Osteoblast (primary cell): ENCODE results near the gene COL24A1. TPM values are rescaled to one million over a fixed set of nuclear protein-coding genes. Genes with fewer than 3 reads are reported as not detected.

Experiments
- DNase-seq: peaks from one replicate; pipeline ENCODE4 v3.0.0; 2011; ENCODE audit warnings: low spot score, mixed read lengths; ENCODE audit not compliant: insufficient read length; ENCODE audit errors: missing footprints
- H2AFZ ChIP-seq: 2 replicates; pipeline ENCODE4 v1.6.0; 2011; ENCODE audit warnings: mild to moderate bottlenecking, low read length
- H3K27ac ChIP-seq: 2 replicates; pipeline ENCODE4 v1.5.1; 2011; ENCODE audit warnings: mild to moderate bottlenecking, low read depth, low read length, moderate library complexity
- H3K27me3 ChIP-seq: 2 replicates; pipeline ENCODE4 v1.6.0; 2012; ENCODE audit warnings: mild to moderate bottlenecking, control low read depth, inconsistent platforms, low read length, moderate library complexity; ENCODE audit not compliant: insufficient read depth
- H3K36me3 ChIP-seq: 2 replicates; pipeline ENCODE4 v1.5.1; 2011; ENCODE audit warnings: mild to moderate bottlenecking, low read length, control low read depth, moderate library complexity; ENCODE audit not compliant: insufficient read depth
- H3K4me1 ChIP-seq: 2 replicates; pipeline ENCODE4 v1.5.1; 2011; ENCODE audit warnings: mild to moderate bottlenecking, low read length, control low read depth, moderate library complexity; ENCODE audit not compliant: insufficient read depth
- H3K4me2 ChIP-seq: 2 replicates; pipeline ENCODE4 v1.6.0; 2011; ENCODE audit warnings: mild to moderate bottlenecking, low read length; ENCODE audit not compliant: insufficient read depth
- H3K4me3 ChIP-seq: fragments of 200-600 bp; sonication (generic); 3 replicates; pipeline ENCODE4 v1.5.1; 2012; ENCODE audit warnings: mild to moderate bottlenecking, low read length, inconsistent platforms; ENCODE audit not compliant: insufficient read depth
- H3K79me2 ChIP-seq: 2 replicates; pipeline ENCODE4 v1.6.0; 2012; ENCODE audit warnings: mild to moderate bottlenecking, low read length, control low read depth, inconsistent platforms; ENCODE audit not compliant: insufficient read depth
- H3K9me3 ChIP-seq: 2 replicates; pipeline ENCODE4 v1.5.1; 2011; ENCODE audit warnings: low read depth, low read length, control low read depth
- H4K20me1 ChIP-seq: 2 replicates; pipeline ENCODE4 v1.6.0; 2012; ENCODE audit warnings: mild to moderate bottlenecking, low read length, control low read depth; ENCODE audit not compliant: insufficient read depth
- total RNA-seq: library from RNA; depleted of rRNA; stranded (reverse); fragments of >200 nt; gene quantifications from 2 replicates; pipeline ENCODE4 v1.2.3, GENCODE V29; 2012
- TF ChIP-seq, protein P1 (sequence below): IDR thresholded peaks from 2 replicates; pipeline ENCODE4 v1.5.1; 2011; ENCODE audit warnings: mild to moderate bottlenecking, low read depth, low read length, moderate library complexity; ENCODE audit errors: extremely low read depth

COL24A1 gene
- total RNA-seq, 1 donor, result 1.1 TPM

DNA sequence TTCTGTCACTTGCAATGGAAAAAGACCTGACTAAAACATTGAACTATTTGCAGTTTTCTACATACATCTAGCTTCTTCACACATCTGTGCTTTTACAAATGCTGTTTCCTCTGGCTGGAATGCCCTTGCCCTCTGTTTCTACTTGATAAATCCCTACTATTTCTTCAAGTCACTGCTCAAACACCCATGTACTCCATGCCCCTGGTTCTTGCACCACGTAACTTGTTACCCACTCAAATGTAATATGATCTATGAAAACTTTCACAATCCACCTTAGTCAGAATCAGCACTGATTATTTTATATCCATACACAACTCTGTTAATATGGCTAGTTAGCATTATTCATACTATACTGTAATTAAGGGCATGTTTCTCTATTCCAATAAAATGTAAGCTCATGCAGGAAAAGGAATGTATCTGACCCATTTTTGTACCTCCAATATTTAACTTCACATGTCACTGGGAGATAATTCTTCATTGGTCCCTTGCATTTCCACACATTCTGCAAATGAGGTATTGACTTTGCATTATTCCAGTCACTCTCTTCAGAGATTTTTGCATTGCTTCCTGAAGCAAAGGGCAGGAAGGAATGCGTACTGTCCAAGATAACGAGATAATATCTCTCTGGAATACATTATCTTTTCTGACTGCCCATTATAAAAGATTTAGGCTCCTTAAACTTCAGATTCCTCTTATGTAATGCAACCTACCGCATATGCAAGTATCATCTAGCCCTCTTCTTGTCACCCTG is 158.3 kb downstream of the COL24A1 start:
- Histone ChIP-seq H3K79me2 (no peaks in the 10 kb centered on the region), H3K36me3 (no peaks in the 10 kb centered on the region), H3K4me3 (no peak overlapping the region), H3K27me3 (no peaks in the 10 kb centered on the region), H3K4me1 (no peaks in the 10 kb centered on the region), H4K20me1 (no peaks in the 10 kb centered on the region), H2AFZ (no peak overlapping the region), H3K9me3 (no peaks in the 10 kb centered on the region), H3K4me2 (no peak overlapping the region), H3K27ac (no peak overlapping the region)
- TF ChIP-seq, protein P1, sequence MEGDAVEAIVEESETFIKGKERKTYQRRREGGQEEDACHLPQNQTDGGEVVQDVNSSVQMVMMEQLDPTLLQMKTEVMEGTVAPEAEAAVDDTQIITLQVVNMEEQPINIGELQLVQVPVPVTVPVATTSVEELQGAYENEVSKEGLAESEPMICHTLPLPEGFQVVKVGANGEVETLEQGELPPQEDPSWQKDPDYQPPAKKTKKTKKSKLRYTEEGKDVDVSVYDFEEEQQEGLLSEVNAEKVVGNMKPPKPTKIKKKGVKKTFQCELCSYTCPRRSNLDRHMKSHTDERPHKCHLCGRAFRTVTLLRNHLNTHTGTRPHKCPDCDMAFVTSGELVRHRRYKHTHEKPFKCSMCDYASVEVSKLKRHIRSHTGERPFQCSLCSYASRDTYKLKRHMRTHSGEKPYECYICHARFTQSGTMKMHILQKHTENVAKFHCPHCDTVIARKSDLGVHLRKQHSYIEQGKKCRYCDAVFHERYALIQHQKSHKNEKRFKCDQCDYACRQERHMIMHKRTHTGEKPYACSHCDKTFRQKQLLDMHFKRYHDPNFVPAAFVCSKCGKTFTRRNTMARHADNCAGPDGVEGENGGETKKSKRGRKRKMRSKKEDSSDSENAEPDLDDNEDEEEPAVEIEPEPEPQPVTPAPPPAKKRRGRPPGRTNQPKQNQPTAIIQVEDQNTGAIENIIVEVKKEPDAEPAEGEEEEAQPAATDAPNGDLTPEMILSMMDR, result no peak
- peak; percentile 27 for DNase-seq

DNA sequence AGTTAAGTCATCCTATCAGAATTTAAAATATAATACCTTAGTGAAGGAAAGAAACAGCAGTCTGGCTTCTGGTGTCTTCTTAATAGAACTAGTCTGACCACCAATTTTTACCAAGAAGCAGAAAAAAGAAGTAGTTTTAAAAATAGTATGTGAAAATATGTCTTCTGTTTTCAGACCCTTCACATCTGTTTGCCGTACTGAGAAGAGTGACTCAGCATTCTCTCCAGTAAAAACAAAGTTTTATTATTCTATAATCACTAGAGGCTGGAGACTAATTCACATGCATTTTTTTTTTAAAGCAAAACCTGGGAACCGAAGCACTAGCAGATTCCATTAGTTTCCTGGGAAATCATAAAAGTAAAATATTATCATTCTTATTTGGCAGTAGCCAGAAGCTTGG is 163.8 kb downstream of the COL24A1 start:
- H2AFZ ChIP-seq, result peak overlapping the region; percentile 41

DNA sequence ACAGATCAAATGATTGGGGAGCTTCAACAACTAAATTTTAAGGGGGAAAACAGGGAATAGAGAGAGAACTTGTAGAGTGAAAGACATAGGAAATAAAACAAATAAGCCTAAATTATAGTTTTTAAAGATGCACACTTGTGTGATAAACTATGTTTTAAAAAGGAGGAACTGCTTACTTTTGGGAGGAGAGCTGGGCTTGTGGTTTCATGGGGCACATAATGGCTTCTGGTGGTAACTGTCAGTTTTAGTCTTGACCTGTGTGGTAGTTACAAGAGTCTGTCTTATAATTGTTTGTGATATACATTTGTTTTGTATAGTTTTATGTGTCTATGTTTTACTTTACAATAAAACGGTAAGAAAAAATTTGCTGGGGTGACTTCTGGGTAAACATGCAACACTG is 165.3 kb downstream of the COL24A1 start:
- H3K4me3 ChIP-seq, result no peak overlapping the region
- TF ChIP-seq, protein P1, result no peak
- H3K79me2 ChIP-seq, result no peaks in the 10 kb centered on the region
- H3K27ac ChIP-seq, result no peak overlapping the region
- H3K36me3 ChIP-seq, result no peaks in the 10 kb centered on the region
- no peaks in the 10 kb centered on the region for H3K27me3 ChIP-seq
- peaks cover 2% of the 10 kb centered on the region for H3K4me1 ChIP-seq
- H2AFZ ChIP-seq, result no peak overlapping the region
- DNase-seq, result no peak
- no peaks in the 10 kb centered on the region for H4K20me1 ChIP-seq
- no peak overlapping the region for H3K4me2 ChIP-seq
- no peaks in the 10 kb centered on the region for H3K9me3 ChIP-seq

More for the DNA sequence above, 163.8 kb downstream of the COL24A1 start:
- Histone ChIP-seq H3K4me2 (peak overlapping the region; percentile 69), H3K4me1 (peaks cover 2% of the 10 kb centered on the region), H3K9me3 (no peaks in the 10 kb centered on the region), H3K27me3 (no peaks in the 10 kb centered on the region), H3K36me3 (no peaks in the 10 kb centered on the region), H3K4me3 (peak overlapping the region; percentile 2), H4K20me1 (no peaks in the 10 kb centered on the region), H3K27ac (peak overlapping the region; percentile 43), H3K79me2 (no peaks in the 10 kb centered on the region)
- no peak for DNase-seq
- TF ChIP-seq, protein P1, result no peak

DNA sequence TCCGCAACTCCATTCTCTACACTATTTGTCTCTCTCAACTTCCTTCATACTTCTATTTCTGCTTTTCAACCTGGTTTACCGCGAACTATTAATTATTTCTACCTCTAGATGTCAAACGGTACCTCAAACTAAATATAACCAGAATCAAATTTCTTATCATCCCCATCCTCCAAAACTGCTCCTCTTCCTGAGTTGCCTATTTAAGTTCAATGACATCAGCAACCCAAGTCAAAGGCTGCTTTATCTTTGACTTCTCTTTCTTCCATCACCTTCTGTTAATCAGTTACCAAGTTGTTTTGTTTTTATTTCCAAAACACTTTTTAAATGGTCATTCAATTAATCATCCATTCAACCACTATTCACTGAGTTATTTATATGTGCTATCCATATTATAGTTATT is 171.9 kb downstream of the COL24A1 start:
- no peaks in the 10 kb centered on the region for H4K20me1 ChIP-seq

More for the DNA sequence above, 171.9 kb downstream of the COL24A1 start:
- Histone ChIP-seq H3K27ac (no peak overlapping the region), H2AFZ (no peak overlapping the region), H3K9me3 (no peaks in the 10 kb centered on the region), H3K36me3 (no peaks in the 10 kb centered on the region), H3K4me2 (no peak overlapping the region), H3K79me2 (no peaks in the 10 kb centered on the region), H3K4me1 (no peaks in the 10 kb centered on the region), H3K27me3 (no peaks in the 10 kb centered on the region), H3K4me3 (no peak overlapping the region)
- no peak for DNase-seq
- TF ChIP-seq, protein P1, result no peak
